Nephron (organoid): ENCODE results near the gene MT1M.

Experiments used
- H3K27ac Mint-ChIP-seq, 3 experiments: 2 replicates each; pipeline ENCODE4 v1.8.0; 2020; ENCODE audit warnings: mixed read lengths in 3 of 3, mild to moderate bottlenecking in 2 of 3, moderate library complexity in 1 of 3
- H3K27me3 Mint-ChIP-seq: 2 replicates; pipeline ENCODE4 v1.8.0; 2021; ENCODE audit warnings: low read depth, mild to moderate bottlenecking, moderate library complexity, mixed read lengths
- H3K36me3 Mint-ChIP-seq: 2 replicates; pipeline ENCODE4 v1.8.0; 2020; ENCODE audit warnings: low read depth, mixed read lengths
- H3K4me1 Mint-ChIP-seq: 2 replicates; pipeline ENCODE4 v1.8.0; 2020; ENCODE audit warnings: mixed read lengths
- H3K4me3 Mint-ChIP-seq, 3 experiments: 2 replicates each; pipeline ENCODE4 v1.8.0; 2020; ENCODE audit warnings: mild to moderate bottlenecking in 3 of 3, mixed read lengths in 3 of 3, moderate library complexity in 2 of 3
- H3K9me3 Mint-ChIP-seq: 2 replicates; pipeline ENCODE4 v1.8.0; 2020; ENCODE audit warnings: mixed read lengths
- TF ChIP-seq, protein P1 (sequence below), 3 experiments: fragments of 200-600 bp; sonication (generic); IDR thresholded peaks; one replicate each; pipeline ENCODE4 v1.5.0; 2021; ENCODE audit warnings: antibody characterized with exemption in 3 of 3; ENCODE audit not compliant: unreplicated experiment in 3 of 3

Gene MT1M

GRCh38 chr16:56607675-56608042 lies 24.8 kb upstream of the MT1M start:
- peak overlapping the region; percentile 81 to 95 (median 87) for H3K27ac Mint-ChIP-seq
- H3K36me3 Mint-ChIP-seq = no peaks in the 10 kb centered on the region
- H3K27me3 Mint-ChIP-seq = peaks cover 41% of the 10 kb centered on the region
- H3K4me3 Mint-ChIP-seq = peak overlapping the region; percentile 35 to 68 (median 56)
- peaks cover 50% of the 10 kb centered on the region for H3K4me1 Mint-ChIP-seq
- no peaks in the 10 kb centered on the region for H3K9me3 Mint-ChIP-seq
- TF ChIP-seq, protein P1, sequence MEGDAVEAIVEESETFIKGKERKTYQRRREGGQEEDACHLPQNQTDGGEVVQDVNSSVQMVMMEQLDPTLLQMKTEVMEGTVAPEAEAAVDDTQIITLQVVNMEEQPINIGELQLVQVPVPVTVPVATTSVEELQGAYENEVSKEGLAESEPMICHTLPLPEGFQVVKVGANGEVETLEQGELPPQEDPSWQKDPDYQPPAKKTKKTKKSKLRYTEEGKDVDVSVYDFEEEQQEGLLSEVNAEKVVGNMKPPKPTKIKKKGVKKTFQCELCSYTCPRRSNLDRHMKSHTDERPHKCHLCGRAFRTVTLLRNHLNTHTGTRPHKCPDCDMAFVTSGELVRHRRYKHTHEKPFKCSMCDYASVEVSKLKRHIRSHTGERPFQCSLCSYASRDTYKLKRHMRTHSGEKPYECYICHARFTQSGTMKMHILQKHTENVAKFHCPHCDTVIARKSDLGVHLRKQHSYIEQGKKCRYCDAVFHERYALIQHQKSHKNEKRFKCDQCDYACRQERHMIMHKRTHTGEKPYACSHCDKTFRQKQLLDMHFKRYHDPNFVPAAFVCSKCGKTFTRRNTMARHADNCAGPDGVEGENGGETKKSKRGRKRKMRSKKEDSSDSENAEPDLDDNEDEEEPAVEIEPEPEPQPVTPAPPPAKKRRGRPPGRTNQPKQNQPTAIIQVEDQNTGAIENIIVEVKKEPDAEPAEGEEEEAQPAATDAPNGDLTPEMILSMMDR (IDR thresholded peaks at IDR 0.05; ENCODE audit: unreplicated experiment in 3 of 3) = no peak

GRCh38 chr16:56608043-56608875 lies 24.2 kb upstream of the MT1M start, which contains the start of gene MT2A:
MT2A (plus strand) TSS chr16:56608584; CDS start chr16:56608656, 72 bp downstream.
- Mint-ChIP-seq H3K36me3 (no peaks in the 10 kb centered on the region), H3K27ac (peak within 1 kb of the TSS; percentile 81 to 95 (median 87)), H3K4me3 (peak within 1 kb of the TSS; percentile 84 to 88 (median 86)), H3K27me3 (peaks cover 41% of the 10 kb centered on the region), H3K9me3 (no peaks in the 10 kb centered on the region), H3K4me1 (peaks cover 50% of the 10 kb centered on the region)
- TF ChIP-seq, protein P1 (IDR thresholded peaks at IDR 0.05; ENCODE audit: unreplicated experiment in 3 of 3) = no peak

DNA sequence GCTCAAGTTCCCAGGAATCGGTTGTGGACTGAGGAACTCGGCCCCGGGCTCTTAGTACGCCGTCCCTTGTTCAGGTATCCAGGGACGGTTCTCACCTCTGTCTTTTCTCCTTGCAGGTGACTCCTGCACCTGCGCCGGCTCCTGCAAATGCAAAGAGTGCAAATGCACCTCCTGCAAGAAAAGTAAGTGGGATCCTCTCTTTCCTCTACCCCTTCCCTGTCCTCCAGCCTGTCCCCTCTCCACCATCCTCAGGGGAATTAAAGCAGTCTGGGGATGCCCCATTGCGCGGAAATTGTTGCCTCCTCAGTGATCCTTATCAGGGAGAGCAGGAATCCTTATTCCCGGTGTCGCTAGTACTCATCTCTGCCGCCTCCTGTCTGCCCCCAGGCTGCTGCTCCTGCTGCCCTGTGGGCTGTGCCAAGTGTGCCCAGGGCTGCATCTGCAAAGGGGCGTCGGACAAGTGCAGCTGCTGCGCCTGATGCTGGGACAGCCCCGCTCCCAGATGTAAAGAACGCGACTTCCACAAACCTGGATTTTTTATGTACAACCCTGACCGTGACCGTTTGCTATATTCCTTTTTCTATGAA lies 23.5 kb upstream of the MT1M start:
- H3K4me1 Mint-ChIP-seq = peaks cover 50% of the 10 kb centered on the region
- H3K4me3 Mint-ChIP-seq = peak overlapping the region; percentile 84 to 88 (median 86)
- peaks cover 41% of the 10 kb centered on the region for H3K27me3 Mint-ChIP-seq
- no peaks in the 10 kb centered on the region for H3K9me3 Mint-ChIP-seq
- TF ChIP-seq, protein P1 (IDR thresholded peaks at IDR 0.05; ENCODE audit: unreplicated experiment in 3 of 3) = no peak
- H3K27ac Mint-ChIP-seq = peak overlapping the region; percentile 46 to 95 (median 85)
- no peaks in the 10 kb centered on the region for H3K36me3 Mint-ChIP-seq

- TF ChIP-seq, protein P1 (IDR thresholded peaks at IDR 0.05; ENCODE audit: unreplicated experiment in 3 of 3) = no peak
- H3K27ac Mint-ChIP-seq = peak overlapping the region; percentile 46 to 95 (median 85)
- H3K4me1 Mint-ChIP-seq = peaks cover 50% of the 10 kb centered on the region
- peaks cover 44% of the 10 kb centered on the region for H3K27me3 Mint-ChIP-seq
- no peaks in the 10 kb centered on the region for H3K36me3 Mint-ChIP-seq
- H3K9me3 Mint-ChIP-seq = no peaks in the 10 kb centered on the region
- peak overlapping the region; percentile 84 to 88 (median 86) for H3K4me3 Mint-ChIP-seq
Measured at GRCh38 chr16:56609463-56609921, 23.0 kb upstream of the MT1M start.

GRCh38 chr16:56610017-56610608 lies 22.3 kb upstream of the MT1M start:
- TF ChIP-seq, protein P1 (IDR thresholded peaks at IDR 0.05; ENCODE audit: unreplicated experiment in 3 of 3) = no peak
- no peaks in the 10 kb centered on the region for H3K9me3 Mint-ChIP-seq

More at GRCh38 chr16:56610017-56610608, 22.3 kb upstream of the MT1M start:
- Mint-ChIP-seq H3K36me3 (no peaks in the 10 kb centered on the region), H3K4me3 (peak overlapping the region; percentile 84 to 88 (median 86)), H3K27ac (peak overlapping the region; percentile 14 to 48 (median 47)), H3K4me1 (peaks cover 50% of the 10 kb centered on the region), H3K27me3 (peaks cover 47% of the 10 kb centered on the region)
